ENCODE data around the gene IQCN. TPM values are rescaled to one million over a fixed set of nuclear protein-coding genes. Genes with fewer than 3 reads are reported as not detected.

IQCN gene
- total RNA-seq, 1 experiment from 2014 or later: 0.61 TPM

DNA sequence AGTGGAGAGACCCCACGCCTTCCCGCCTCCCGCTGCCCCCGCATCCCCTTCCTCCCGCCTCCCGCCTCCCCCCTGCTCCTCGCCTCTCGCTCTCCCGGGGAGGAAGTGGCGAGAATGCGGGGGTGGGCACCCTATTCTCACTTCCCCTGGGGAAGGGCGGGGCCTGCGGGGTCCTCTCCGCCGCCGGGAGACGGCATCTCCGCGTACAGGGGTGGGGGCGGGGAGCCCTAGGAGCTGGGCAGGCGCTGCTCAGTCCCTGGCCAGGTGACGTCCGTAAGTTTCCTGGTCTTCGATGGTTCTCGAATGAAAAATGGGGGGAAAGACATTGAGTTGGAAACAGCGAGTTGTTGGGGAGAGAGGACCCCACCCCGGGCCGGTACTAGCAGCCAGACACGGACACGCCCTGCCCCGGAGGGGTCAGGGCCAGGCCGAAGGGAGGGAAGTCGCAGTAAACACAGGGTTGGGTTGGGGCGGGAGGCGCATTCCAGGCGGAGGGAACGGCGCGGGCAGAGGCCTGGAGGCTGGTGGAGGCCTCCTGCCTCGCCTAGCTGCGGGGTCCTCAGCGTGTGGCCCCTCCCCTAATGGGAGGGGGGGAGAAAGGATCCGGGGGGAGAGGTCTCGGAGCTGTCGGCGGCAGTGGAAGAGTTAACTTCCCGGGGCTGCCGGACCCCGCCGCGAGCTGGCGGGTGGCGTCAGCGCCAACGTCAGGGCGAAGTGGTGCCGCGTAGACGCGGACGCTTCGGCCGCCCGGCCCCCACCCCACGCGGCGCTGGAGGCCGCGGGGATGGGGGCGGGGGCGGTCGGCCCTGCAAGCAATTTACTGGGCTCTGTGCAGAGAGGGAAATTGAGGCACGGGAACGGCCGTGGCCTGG is 17.6 kb upstream of the IQCN start (continued):
- TF ChIP-seq ZNF396 (CRISPR knock-in tag; IDR thresholded peaks at IDR 0.05; ENCODE audit: borderline replicate concordance) (no peak), ETV6 (CRISPR knock-in tag; IDR thresholded peaks at IDR 0.05) (peak; percentile 76), ZBTB21 (CRISPR knock-in tag; IDR thresholded peaks at IDR 0.05; ENCODE audit: borderline replicate concordance) (no peak), TEAD1 (CRISPR knock-in tag; IDR thresholded peaks at IDR 0.05) (peak; percentile 25; the same call in 1 of the 2 replicates), NR1H2 (CRISPR knock-in tag; IDR thresholded peaks at IDR 0.05) (no peak), EMX1 (CRISPR knock-in tag; IDR thresholded peaks at IDR 0.05) (no peak), NR2C2 (CRISPR knock-in tag; IDR thresholded peaks at IDR 0.05) (no peak), ATF1 (CRISPR knock-in tag; IDR thresholded peaks at IDR 0.05) (0 out of 2 replicates have a peak, but pooled peaks have one; percentile 38), FOXK1 (CRISPR knock-in tag; IDR thresholded peaks at IDR 0.05) (peak; percentile 81), GTF2I (CRISPR knock-in tag; conservative IDR thresholded peaks at IDR 0.05) (0 out of 2 replicates have a peak, but pooled peaks have one; percentile 9), CREM (CRISPR knock-in tag; IDR thresholded peaks at IDR 0.05) (0 out of 2 replicates have a peak, but pooled peaks have one; percentile 71), TCF7 (CRISPR knock-in tag; IDR thresholded peaks at IDR 0.05; ENCODE audit: low read depth) (no peak), PRRX2 (CRISPR knock-in tag; IDR thresholded peaks at IDR 0.05) (no peak), ZNF317 (CRISPR knock-in tag; IDR thresholded peaks at IDR 0.05; ENCODE audit: borderline replicate concordance, low read depth) (no peak)
- TF ChIP-seq, protein P1, sequence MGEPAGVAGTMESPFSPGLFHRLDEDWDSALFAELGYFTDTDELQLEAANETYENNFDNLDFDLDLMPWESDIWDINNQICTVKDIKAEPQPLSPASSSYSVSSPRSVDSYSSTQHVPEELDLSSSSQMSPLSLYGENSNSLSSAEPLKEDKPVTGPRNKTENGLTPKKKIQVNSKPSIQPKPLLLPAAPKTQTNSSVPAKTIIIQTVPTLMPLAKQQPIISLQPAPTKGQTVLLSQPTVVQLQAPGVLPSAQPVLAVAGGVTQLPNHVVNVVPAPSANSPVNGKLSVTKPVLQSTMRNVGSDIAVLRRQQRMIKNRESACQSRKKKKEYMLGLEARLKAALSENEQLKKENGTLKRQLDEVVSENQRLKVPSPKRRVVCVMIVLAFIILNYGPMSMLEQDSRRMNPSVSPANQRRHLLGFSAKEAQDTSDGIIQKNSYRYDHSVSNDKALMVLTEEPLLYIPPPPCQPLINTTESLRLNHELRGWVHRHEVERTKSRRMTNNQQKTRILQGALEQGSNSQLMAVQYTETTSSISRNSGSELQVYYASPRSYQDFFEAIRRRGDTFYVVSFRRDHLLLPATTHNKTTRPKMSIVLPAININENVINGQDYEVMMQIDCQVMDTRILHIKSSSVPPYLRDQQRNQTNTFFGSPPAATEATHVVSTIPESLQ (CRISPR knock-in tag; IDR thresholded peaks at IDR 0.05): no peak
- TF ChIP-seq, protein P2, sequence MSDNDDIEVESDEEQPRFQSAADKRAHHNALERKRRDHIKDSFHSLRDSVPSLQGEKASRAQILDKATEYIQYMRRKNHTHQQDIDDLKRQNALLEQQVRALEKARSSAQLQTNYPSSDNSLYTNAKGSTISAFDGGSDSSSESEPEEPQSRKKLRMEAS (CRISPR knock-in tag; IDR thresholded peaks at IDR 0.05): peak; percentile 55; the same call in 1 of the 2 replicates
- TF ChIP-seq, protein P3, sequence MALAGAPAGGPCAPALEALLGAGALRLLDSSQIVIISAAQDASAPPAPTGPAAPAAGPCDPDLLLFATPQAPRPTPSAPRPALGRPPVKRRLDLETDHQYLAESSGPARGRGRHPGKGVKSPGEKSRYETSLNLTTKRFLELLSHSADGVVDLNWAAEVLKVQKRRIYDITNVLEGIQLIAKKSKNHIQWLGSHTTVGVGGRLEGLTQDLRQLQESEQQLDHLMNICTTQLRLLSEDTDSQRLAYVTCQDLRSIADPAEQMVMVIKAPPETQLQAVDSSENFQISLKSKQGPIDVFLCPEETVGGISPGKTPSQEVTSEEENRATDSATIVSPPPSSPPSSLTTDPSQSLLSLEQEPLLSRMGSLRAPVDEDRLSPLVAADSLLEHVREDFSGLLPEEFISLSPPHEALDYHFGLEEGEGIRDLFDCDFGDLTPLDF (CRISPR knock-in tag; IDR thresholded peaks at IDR 0.05): no peak

DNA sequence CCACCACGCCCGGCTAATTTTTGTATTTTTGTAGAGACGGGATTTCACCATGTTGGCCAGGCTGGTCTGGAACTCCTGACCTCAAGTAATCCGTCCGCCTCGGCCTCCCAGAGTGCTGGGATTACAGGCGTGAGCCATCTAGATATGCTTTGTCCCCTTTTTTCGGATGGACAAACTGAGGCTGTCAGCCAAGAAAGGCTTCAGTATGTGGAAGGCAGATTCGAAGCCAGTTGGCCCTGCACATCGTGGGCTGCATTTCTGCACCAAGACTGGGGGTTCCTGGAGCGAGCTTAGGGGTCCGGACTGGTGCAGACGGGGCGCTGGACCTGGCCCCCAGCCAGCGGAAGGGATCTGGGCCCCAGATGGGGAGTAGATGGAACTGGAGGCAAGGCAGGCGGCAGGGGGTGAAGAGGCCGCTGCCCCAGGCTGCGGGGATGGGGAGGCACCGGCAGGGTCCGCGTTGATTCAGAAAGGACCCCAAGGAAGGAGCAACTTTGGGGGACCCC is 16.8 kb upstream of the IQCN start:
- ChIA-PET CTCF (interaction anchor here (2.7 to 3.5 kb wide), 2 partner anchors 13 to 38 kb away, joined by 35 to 102 read pairs; no protein-coding TSS in a partner anchor), POLR2A (interaction anchor here (2.9 to 3.1 kb wide), 2 partner anchors 11 to 31 kb away, joined by 17 to 200 read pairs; partner anchors contain the start of genes JUND and LSM4)
- H3K27ac Mint-ChIP-seq: peak overlapping the region; percentile 90

More for the DNA sequence above, 16.8 kb upstream of the IQCN start:
- ATAC-seq: no peak
- DNase-seq (ENCODE audit: low spot score): no peak
- Mint-ChIP-seq H3K9me3 (no peaks in the 10 kb centered on the region), H3K27me3 (ENCODE audit: low read depth) (peaks cover 6% of the 10 kb centered on the region), H3K36me3 (no peaks in the 10 kb centered on the region), H3K4me1 (peaks cover 54% of the 10 kb centered on the region), H3K4me3 (peak overlapping the region; percentile 83)
- TF ChIP-seq GABPB1 (CRISPR knock-in tag; IDR thresholded peaks at IDR 0.05) (no peak), GTF2I (CRISPR knock-in tag; conservative IDR thresholded peaks at IDR 0.05) (peak; percentile 61; the same call in 1 of the 2 replicates)
- TF ChIP-seq, protein P4, sequence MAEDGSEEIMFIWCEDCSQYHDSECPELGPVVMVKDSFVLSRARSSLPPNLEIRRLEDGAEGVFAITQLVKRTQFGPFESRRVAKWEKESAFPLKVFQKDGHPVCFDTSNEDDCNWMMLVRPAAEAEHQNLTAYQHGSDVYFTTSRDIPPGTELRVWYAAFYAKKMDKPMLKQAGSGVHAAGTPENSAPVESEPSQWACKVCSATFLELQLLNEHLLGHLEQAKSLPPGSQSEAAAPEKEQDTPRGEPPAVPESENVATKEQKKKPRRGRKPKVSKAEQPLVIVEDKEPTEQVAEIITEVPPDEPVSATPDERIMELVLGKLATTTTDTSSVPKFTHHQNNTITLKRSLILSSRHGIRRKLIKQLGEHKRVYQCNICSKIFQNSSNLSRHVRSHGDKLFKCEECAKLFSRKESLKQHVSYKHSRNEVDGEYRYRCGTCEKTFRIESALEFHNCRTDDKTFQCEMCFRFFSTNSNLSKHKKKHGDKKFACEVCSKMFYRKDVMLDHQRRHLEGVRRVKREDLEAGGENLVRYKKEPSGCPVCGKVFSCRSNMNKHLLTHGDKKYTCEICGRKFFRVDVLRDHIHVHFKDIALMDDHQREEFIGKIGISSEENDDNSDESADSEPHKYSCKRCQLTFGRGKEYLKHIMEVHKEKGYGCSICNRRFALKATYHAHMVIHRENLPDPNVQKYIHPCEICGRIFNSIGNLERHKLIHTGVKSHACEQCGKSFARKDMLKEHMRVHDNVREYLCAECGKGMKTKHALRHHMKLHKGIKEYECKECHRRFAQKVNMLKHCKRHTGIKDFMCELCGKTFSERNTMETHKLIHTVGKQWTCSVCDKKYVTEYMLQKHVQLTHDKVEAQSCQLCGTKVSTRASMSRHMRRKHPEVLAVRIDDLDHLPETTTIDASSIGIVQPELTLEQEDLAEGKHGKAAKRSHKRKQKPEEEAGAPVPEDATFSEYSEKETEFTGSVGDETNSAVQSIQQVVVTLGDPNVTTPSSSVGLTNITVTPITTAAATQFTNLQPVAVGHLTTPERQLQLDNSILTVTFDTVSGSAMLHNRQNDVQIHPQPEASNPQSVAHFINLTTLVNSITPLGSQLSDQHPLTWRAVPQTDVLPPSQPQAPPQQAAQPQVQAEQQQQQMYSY (CRISPR knock-in tag; IDR thresholded peaks at IDR 0.05): no peak
- TF ChIP-seq, protein P5, sequence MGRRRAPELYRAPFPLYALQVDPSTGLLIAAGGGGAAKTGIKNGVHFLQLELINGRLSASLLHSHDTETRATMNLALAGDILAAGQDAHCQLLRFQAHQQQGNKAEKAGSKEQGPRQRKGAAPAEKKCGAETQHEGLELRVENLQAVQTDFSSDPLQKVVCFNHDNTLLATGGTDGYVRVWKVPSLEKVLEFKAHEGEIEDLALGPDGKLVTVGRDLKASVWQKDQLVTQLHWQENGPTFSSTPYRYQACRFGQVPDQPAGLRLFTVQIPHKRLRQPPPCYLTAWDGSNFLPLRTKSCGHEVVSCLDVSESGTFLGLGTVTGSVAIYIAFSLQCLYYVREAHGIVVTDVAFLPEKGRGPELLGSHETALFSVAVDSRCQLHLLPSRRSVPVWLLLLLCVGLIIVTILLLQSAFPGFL (CRISPR knock-in tag; IDR thresholded peaks at IDR 0.05; ENCODE audit: borderline replicate concordance): no peak

Data from WTC11 (cell line).